ENCODE data around the gene PALM. TPM values are rescaled to one million over a fixed set of nuclear protein-coding genes. Genes with fewer than 3 reads are reported as not detected.

Gene PALM
- total RNA-seq, 1 experiment from 2014 or later = 18.5 TPM

DNA sequence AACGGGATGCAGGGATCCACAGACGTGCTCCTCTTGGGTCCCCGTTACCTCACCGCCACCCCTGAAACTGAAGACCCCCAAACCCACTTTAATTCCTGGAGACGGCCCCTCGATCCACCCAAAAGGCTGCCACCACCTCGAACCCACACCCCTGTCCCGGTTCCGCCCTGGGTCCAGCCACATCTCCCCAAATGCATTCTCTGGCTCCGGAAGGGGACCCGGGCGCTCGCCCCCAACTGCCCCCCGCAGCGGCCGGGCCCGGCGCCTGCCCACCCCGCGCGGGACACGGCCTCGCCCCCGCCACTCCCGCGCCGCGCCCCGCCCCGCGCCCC, 32.8 kb upstream of the PALM start:
- Mint-ChIP-seq H3K36me3 (ENCODE audit: insufficient read depth in 1 of 3, low read depth in 3 of 3) (no peaks in the 10 kb centered on the region), H3K4me3 (peak overlapping the region; percentile 42 to 71), H3K27me3 (ENCODE audit: low read depth) (peaks cover 48% of the 10 kb centered on the region), H3K9me3 (no peaks in the 10 kb centered on the region), H3K4me1 (peaks cover 0 to 10% of the 10 kb centered on the region in 2 experiments; a peak in 2 of 4 replicates), H3K27ac (no peak overlapping the region; a peak in 1 of 7 replicates)
- Histone ChIP-seq H2BK12ac (ENCODE audit: insufficient read length, low read depth, low read length) (no peak overlapping the region), H3K4me1 (ENCODE audit: insufficient read depth, low read length) (no peaks in the 10 kb centered on the region), H3K9ac (ENCODE audit: extremely low read depth, insufficient read length, low read length) (no peak overlapping the region), H3K4me2 (ENCODE audit: insufficient read depth, insufficient read length, low read length) (no peak overlapping the region), H3K23ac (ENCODE audit: insufficient read length, low read depth, low read length) (no peak overlapping the region), H2BK5ac (ENCODE audit: insufficient read length, low read length) (no peak overlapping the region), H3K79me2 (ENCODE audit: insufficient read depth, low read length) (no peaks in the 10 kb centered on the region), H4K91ac (ENCODE audit: insufficient read length, low read depth, low read length) (no peak overlapping the region), H3K79me1 (ENCODE audit: insufficient read depth, low read depth, low read length, poor library complexity, severe bottlenecking) (no peaks in the 10 kb centered on the region), H4K20me1 (ENCODE audit: control insufficient read depth, insufficient read depth, insufficient read length) (no peaks in the 10 kb centered on the region), H2BK120ac (ENCODE audit: low read depth, low read length, poor library complexity, severe bottlenecking) (no peak overlapping the region), H4K8ac (replicated peaks; ENCODE audit: insufficient read length, low read depth, low read length) (no peak overlapping the region), H3K56ac (ENCODE audit: insufficient read length, low read depth, low read length) (no peak overlapping the region), H3K4ac (ENCODE audit: low read depth, low read length) (no peak overlapping the region), H2BK15ac (ENCODE audit: low read depth, low read length) (no peak overlapping the region), H3K18ac (ENCODE audit: insufficient read length, low read depth, low read length) (no peak overlapping the region), H3K14ac (ENCODE audit: insufficient read depth, low read length) (no peak overlapping the region), H2BK20ac (ENCODE audit: low read depth, low read length, poor library complexity, severe bottlenecking) (no peak overlapping the region), H4K5ac (ENCODE audit: insufficient read length, low read depth, low read length) (no peak overlapping the region), H3K27me3 (ENCODE audit: insufficient read depth, low read length) (no peaks in the 10 kb centered on the region; the same call in 1 of the 2 replicates), H2AK5ac (ENCODE audit: insufficient read length, low read length) (no peak overlapping the region), H2AFZ (ENCODE audit: low read length) (no peak overlapping the region), H3K9me3 (ENCODE audit: control insufficient read depth, low read depth, low read length) (no peaks in the 10 kb centered on the region), H3K27ac (ENCODE audit: insufficient read length, low read depth, low read length) (no peak overlapping the region), H3K23me2 (ENCODE audit: insufficient read length, low read depth, low read length, poor library complexity, severe bottlenecking) (peaks cover 8% of the 10 kb centered on the region), H3T11ph (ENCODE audit: low read length) (no peak overlapping the region)
- no CpG with 5 or more reads among the region's 31 CpGs for WGBS (ENCODE audit: extremely low coverage, insufficient read length, low lambda C conversion rate)
- TF ChIP-seq, protein P1, sequence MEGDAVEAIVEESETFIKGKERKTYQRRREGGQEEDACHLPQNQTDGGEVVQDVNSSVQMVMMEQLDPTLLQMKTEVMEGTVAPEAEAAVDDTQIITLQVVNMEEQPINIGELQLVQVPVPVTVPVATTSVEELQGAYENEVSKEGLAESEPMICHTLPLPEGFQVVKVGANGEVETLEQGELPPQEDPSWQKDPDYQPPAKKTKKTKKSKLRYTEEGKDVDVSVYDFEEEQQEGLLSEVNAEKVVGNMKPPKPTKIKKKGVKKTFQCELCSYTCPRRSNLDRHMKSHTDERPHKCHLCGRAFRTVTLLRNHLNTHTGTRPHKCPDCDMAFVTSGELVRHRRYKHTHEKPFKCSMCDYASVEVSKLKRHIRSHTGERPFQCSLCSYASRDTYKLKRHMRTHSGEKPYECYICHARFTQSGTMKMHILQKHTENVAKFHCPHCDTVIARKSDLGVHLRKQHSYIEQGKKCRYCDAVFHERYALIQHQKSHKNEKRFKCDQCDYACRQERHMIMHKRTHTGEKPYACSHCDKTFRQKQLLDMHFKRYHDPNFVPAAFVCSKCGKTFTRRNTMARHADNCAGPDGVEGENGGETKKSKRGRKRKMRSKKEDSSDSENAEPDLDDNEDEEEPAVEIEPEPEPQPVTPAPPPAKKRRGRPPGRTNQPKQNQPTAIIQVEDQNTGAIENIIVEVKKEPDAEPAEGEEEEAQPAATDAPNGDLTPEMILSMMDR (conservative IDR thresholded peaks at IDR 0.05) = no peak
- DNase-seq = no peak
